WTC11 (cell line): ENCODE data around the gene ZNF700. TPM values are rescaled to one million over a fixed set of nuclear protein-coding genes. Genes with fewer than 3 reads are reported as not detected.
"Not testable (repeated sequence)": the region's sequence is repeated elsewhere in the genome, so short reads cannot be mapped to it uniquely, and the experiment has no call there.

Source experiments
- ATAC-seq: fragments of 200-7000 bp; cut with Tn5 transposase; 2 replicates; pipeline ENCODE4 v1.10.0; 2021; ENCODE audit warnings: mild to moderate bottlenecking, moderate library complexity
- CTCF ChIA-PET: fragments of 300-600 bp; sonication (Branson Sonifier 250); formaldehyde crosslinking; loops from one replicate; lab custom pipeline; 2021; ENCODE audit warnings: antibody characterized with exemption; lab: Charles Lee
- POLR2A ChIA-PET: fragments of 350-600 bp; sonication (Branson Sonifier 250); formaldehyde crosslinking; loops from one replicate; lab custom pipeline; 2021; ENCODE audit warnings: antibody characterized with exemption; lab: Charles Lee
- DNase-seq: peaks from one replicate; pipeline ENCODE4 v3.0.0; 2021; ENCODE audit warnings: low spot score
- H3K27ac Mint-ChIP-seq: 2 replicates; pipeline ENCODE4 v1.8.0; 2021; ENCODE audit warnings: mixed read lengths
- H3K27me3 Mint-ChIP-seq: 2 replicates; pipeline ENCODE4 v1.8.0; 2021; ENCODE audit warnings: low read depth, mild to moderate bottlenecking, moderate library complexity, mixed read lengths
- H3K36me3 Mint-ChIP-seq: 2 replicates; pipeline ENCODE4 v1.8.0; 2021; ENCODE audit warnings: mixed read lengths
- H3K4me1 Mint-ChIP-seq: 2 replicates; pipeline ENCODE4 v1.8.0; 2022; ENCODE audit warnings: mixed read lengths
- H3K4me3 Mint-ChIP-seq: 2 replicates; pipeline ENCODE4 v1.8.0; 2021; ENCODE audit warnings: mild to moderate bottlenecking, moderate library complexity, mixed read lengths
- H3K9me3 Mint-ChIP-seq: 2 replicates; pipeline ENCODE4 v1.8.0; 2021; ENCODE audit warnings: mixed read lengths
- ATF1 ChIP-seq: sonication (generic); formaldehyde crosslinking; IDR thresholded peaks from 2 replicates; pipeline ENCODE4 v1.8.1; 2023; ENCODE audit warnings: mild to moderate bottlenecking, moderate library complexity, missing genetic modification reagents
- ATF2 ChIP-seq: sonication (generic); formaldehyde crosslinking; IDR thresholded peaks from 2 replicates; pipeline ENCODE4 v1.8.1; 2022; ENCODE audit warnings: low read depth, missing genetic modification reagents, borderline replicate concordance
- ATF3 ChIP-seq: sonication (generic); formaldehyde crosslinking; conservative IDR thresholded peaks from 2 replicates; pipeline ENCODE4 v1.8.1; 2022; ENCODE audit warnings: mild to moderate bottlenecking, missing genetic modification reagents
- CREM ChIP-seq: sonication (generic); formaldehyde crosslinking; IDR thresholded peaks from 2 replicates; pipeline ENCODE4 v1.8.1; 2022; ENCODE audit warnings: mild to moderate bottlenecking, missing genetic modification reagents, moderate library complexity
- CTCF ChIP-seq: fragments of 200-600 bp; IDR thresholded peaks from 2 replicates; pipeline ENCODE4 v1.8.0; 2022; ENCODE audit warnings: antibody characterized with exemption
- EMX1 ChIP-seq: fragments of 250-450 bp; sonication (Bioruptor Pico); IDR thresholded peaks from 2 replicates; pipeline ENCODE4 v1.8.0; 2021; ENCODE audit warnings: mild to moderate bottlenecking
- ETV6 ChIP-seq: sonication (generic); formaldehyde crosslinking; IDR thresholded peaks from 2 replicates; pipeline ENCODE4 v1.8.1; 2022; ENCODE audit warnings: mild to moderate bottlenecking, missing genetic modification reagents
- FOXP1 ChIP-seq: sonication (generic); formaldehyde crosslinking; IDR thresholded peaks from 2 replicates; pipeline ENCODE4 v1.8.0; 2022; ENCODE audit warnings: missing genetic modification reagents, mild to moderate bottlenecking, moderate library complexity, borderline replicate concordance
- FOXP4 ChIP-seq: sonication (generic); formaldehyde crosslinking; IDR thresholded peaks from 2 replicates; pipeline ENCODE4 v1.8.0; 2022; ENCODE audit warnings: mild to moderate bottlenecking, missing genetic modification reagents
- GABPB1 ChIP-seq: sonication (generic); formaldehyde crosslinking; IDR thresholded peaks from 2 replicates; pipeline ENCODE4 v1.8.1; 2023; ENCODE audit warnings: mild to moderate bottlenecking, missing genetic modification reagents
- KAT7 ChIP-seq: sonication (generic); formaldehyde crosslinking; IDR thresholded peaks from 2 replicates; pipeline ENCODE4 v1.8.1; 2023; ENCODE audit warnings: missing genetic modification reagents, mild to moderate bottlenecking, borderline replicate concordance
- MAX ChIP-seq: sonication (generic); formaldehyde crosslinking; IDR thresholded peaks from 2 replicates; pipeline ENCODE4 v1.8.0; 2022; ENCODE audit warnings: mild to moderate bottlenecking, missing genetic modification reagents
- NR2C2 ChIP-seq: sonication (generic); formaldehyde crosslinking; IDR thresholded peaks from 2 replicates; pipeline ENCODE4 v1.8.0; 2022; ENCODE audit warnings: mild to moderate bottlenecking, missing genetic modification reagents
- PREB ChIP-seq: sonication (generic); formaldehyde crosslinking; IDR thresholded peaks from 2 replicates; pipeline ENCODE4 v1.8.1; 2022; ENCODE audit warnings: mild to moderate bottlenecking, missing genetic modification reagents, moderate library complexity, borderline replicate concordance
- RELA ChIP-seq: sonication (generic); formaldehyde crosslinking; IDR thresholded peaks from 2 replicates; pipeline ENCODE4 v1.8.1; 2022; ENCODE audit warnings: missing genetic modification reagents, mild to moderate bottlenecking, borderline replicate concordance
- USF2 ChIP-seq: sonication (generic); formaldehyde crosslinking; IDR thresholded peaks from 2 replicates; pipeline ENCODE4 v1.8.1; 2023; ENCODE audit warnings: mild to moderate bottlenecking, missing genetic modification reagents, moderate library complexity
- ZNF138 ChIP-seq: sonication (generic); formaldehyde crosslinking; conservative IDR thresholded peaks from 2 replicates; pipeline ENCODE4 v1.8.1; 2022; ENCODE audit warnings: mild to moderate bottlenecking, moderate library complexity, missing genetic modification reagents
- ZNF263 ChIP-seq: sonication (generic); formaldehyde crosslinking; IDR thresholded peaks from 2 replicates; pipeline ENCODE4 v1.8.1; 2022; ENCODE audit warnings: low read depth, mild to moderate bottlenecking, moderate library complexity, missing genetic modification reagents
- ZNF317 ChIP-seq: sonication (generic); formaldehyde crosslinking; IDR thresholded peaks from 2 replicates; pipeline ENCODE4 v1.8.1; 2023; ENCODE audit warnings: low read depth, mild to moderate bottlenecking, moderate library complexity, missing genetic modification reagents, borderline replicate concordance
- ZNF416 ChIP-seq: fragments of 250-450 bp; sonication (Bioruptor Pico); IDR thresholded peaks from 2 replicates; pipeline ENCODE4 v1.9.0; 2021; ENCODE audit warnings: mild to moderate bottlenecking, inconsistent platforms
- total RNA-seq: library from RNA; stranded (reverse); gene quantifications from 3 replicates; pipeline ENCODE4 v1.2.3, GENCODE V29; 2021

The ZNF700 gene
- total RNA-seq, 1 experiment from 2014 or later: 9.1 TPM

- H3K27ac Mint-ChIP-seq, H3K27me3 Mint-ChIP-seq, H3K4me3 Mint-ChIP-seq, H3K36me3 Mint-ChIP-seq, H3K4me1 Mint-ChIP-seq: not testable (repeated sequence)
- peak; percentile 86 for ATAC-seq
- peaks cover 12% of the 10 kb centered on the region for H3K9me3 Mint-ChIP-seq
- POLR2A ChIA-PET: interaction anchor here (0.7 kb wide), 1 partner anchor 916 kb away, joined by 3 read pairs; no protein-coding TSS in a partner anchor
- peak; percentile 75 for DNase-seq
- peak; percentile 61 for TF ChIP-seq CTCF
- TF ChIP-seq, all 79 proteins: peak for 1; not testable (repeated sequence) for 78
- CTCF ChIA-PET: interaction anchor here (0.6 to 4.4 kb wide), 31 partner anchors 8 to 485 kb away, joined by 3 to 38 read pairs (median 5); partner anchors contain the start of genes ZNF136, ZNF20, ZNF433 and ZNF439
Measured at GRCh38 chr19:11879687-11880266, 45.1 kb upstream of the ZNF700 start.

GRCh38 chr19:11880598-11880997 lies 44.3 kb upstream of the ZNF700 start:
- Mint-ChIP-seq H3K4me1 (no peaks in the 10 kb centered on the region), H3K27me3 (peaks cover 8% of the 10 kb centered on the region), H3K36me3 (no peaks in the 10 kb centered on the region), H3K4me3 (peak overlapping the region; percentile 13), H3K9me3 (peaks cover 12% of the 10 kb centered on the region), H3K27ac (no peak overlapping the region)
- no peak for TF ChIP-seq ETV6 (CRISPR knock-in tag)
- TF ChIP-seq KAT7 (CRISPR knock-in tag): no peak
- no peak for TF ChIP-seq FOXP4
- TF ChIP-seq EMX1 (CRISPR knock-in tag): no peak
- TF ChIP-seq GABPB1 (CRISPR knock-in tag): no peak
- TF ChIP-seq ZNF317 (CRISPR knock-in tag): no peak
- TF ChIP-seq ATF3 (CRISPR knock-in tag): no peak
- no peak for TF ChIP-seq CTCF
- no peak for TF ChIP-seq ATF1
- TF ChIP-seq ZNF138 (CRISPR knock-in tag): no peak
- no peak for TF ChIP-seq USF2
- no peak for TF ChIP-seq CREM (CRISPR knock-in tag)
- TF ChIP-seq ZNF263 (CRISPR knock-in tag): no peak
- TF ChIP-seq ZNF416: no peak
- TF ChIP-seq ATF2 (CRISPR knock-in tag): no peak
- no peak for TF ChIP-seq FOXP1 (CRISPR knock-in tag)
- no peak for TF ChIP-seq MAX
- TF ChIP-seq RELA (CRISPR knock-in tag): no peak
- TF ChIP-seq NR2C2 (CRISPR knock-in tag): no peak
- no peak for TF ChIP-seq PREB (CRISPR knock-in tag)
- ChIA-PET POLR2A (no interaction called here), CTCF (interaction anchor here (0.7 to 4.4 kb wide), 20 partner anchors 7 to 260 kb away, joined by 3 to 38 read pairs (median 7); partner anchors contain the start of genes ZNF20, ZNF433, ZNF439 and ZNF491)
- no peak for DNase-seq
- ATAC-seq: no peak
